ENCODE results near the gene TMEM253.

The TMEM253 gene

GRCh38 chr14:21108791-21109190 is 7.9 kb downstream of the TMEM253 start:
- POLR2A ChIA-PET: interaction anchor here (0.5 to 1.5 kb wide), 2 partner anchors 25 to 38 kb away, joined by 3 to 5 read pairs; partner anchors contain the start of gene ARHGEF40
- TF ChIP-seq ELF4 (IDR thresholded peaks at IDR 0.05) (no peak), ARNT (IDR thresholded peaks at IDR 0.05) (no peak), SUZ12 (IDR thresholded peaks at IDR 0.05) (no peak), HDGF (IDR thresholded peaks at IDR 0.05; ENCODE audit: borderline replicate concordance) (no peak), LEF1 (IDR thresholded peaks at IDR 0.05; ENCODE audit: borderline replicate concordance) (no peak), SP1 (IDR thresholded peaks at IDR 0.05) (no peak), ZNF384 (IDR thresholded peaks at IDR 0.05) (no peak)
- CTCF ChIA-PET: interaction anchor here (0.6 to 1.6 kb wide), 3 partner anchors 48 to 103 kb away, joined by 3 to 6 read pairs (median 4); no protein-coding TSS in a partner anchor
- DNase-seq (ENCODE audit: extremely low spot score): no peak

GRCh38 chr14:21109377-21110138 is 8.7 kb downstream of the TMEM253 start:
- no peak for DNase-seq (ENCODE audit: extremely low spot score)
- POLR2A ChIA-PET: interaction anchor here (0.5 to 1.5 kb wide), 2 partner anchors 26 to 39 kb away, joined by 3 to 5 read pairs; partner anchors contain the start of gene ARHGEF40
- CTCF ChIA-PET: interaction anchor here (0.7 to 0.8 kb wide), 2 partner anchors 15 to 111 kb away, joined by 3 read pairs; partner anchors contain the start of gene SLC39A2
- TF ChIP-seq ELF4 (IDR thresholded peaks at IDR 0.05) (no peak), ZNF384 (IDR thresholded peaks at IDR 0.05) (no peak), FOXK2 (IDR thresholded peaks at IDR 0.05) (no peak), SP1 (IDR thresholded peaks at IDR 0.05) (no peak)

- ChIA-PET POLR2A (no interaction called here), CTCF (interaction anchor here (1.1 kb wide), 1 partner anchor 8 kb away, joined by 3 read pairs; no protein-coding TSS in a partner anchor)
- TF ChIP-seq LEF1 (IDR thresholded peaks at IDR 0.05; ENCODE audit: borderline replicate concordance) (no peak), HDGF (IDR thresholded peaks at IDR 0.05; ENCODE audit: borderline replicate concordance) (no peak), ZNF384 (IDR thresholded peaks at IDR 0.05) (no peak)
- DNase-seq (ENCODE audit: extremely low spot score): no peak
Measured at GRCh38 chr14:21112255-21112654, 11.4 kb downstream of the TMEM253 start.

- ChIA-PET CTCF (no interaction called here), POLR2A (no interaction called here)
- no peak for DNase-seq (ENCODE audit: extremely low spot score)
- no peak for TF ChIP-seq HDGF (IDR thresholded peaks at IDR 0.05; ENCODE audit: borderline replicate concordance)
- no peak for TF ChIP-seq SUZ12 (IDR thresholded peaks at IDR 0.05)
- no peak for TF ChIP-seq TARDBP (IDR thresholded peaks at IDR 0.05)
- TF ChIP-seq ZNF384 (IDR thresholded peaks at IDR 0.05): no peak
- no peak for TF ChIP-seq ELF4 (IDR thresholded peaks at IDR 0.05)
- TF ChIP-seq FOXK2 (IDR thresholded peaks at IDR 0.05): no peak
- no peak for TF ChIP-seq SP1 (IDR thresholded peaks at IDR 0.05)
- TF ChIP-seq L3MBTL2 (conservative IDR thresholded peaks at IDR 0.05): no peak
Measured at GRCh38 chr14:21113369-21113768, 12.5 kb downstream of the TMEM253 start.

- no peak for TF ChIP-seq ELF4 (IDR thresholded peaks at IDR 0.05)
- TF ChIP-seq SP1 (IDR thresholded peaks at IDR 0.05): no peak
- TF ChIP-seq SUZ12 (IDR thresholded peaks at IDR 0.05): no peak
- no peak for TF ChIP-seq BHLHE40 (IDR thresholded peaks at IDR 0.05; ENCODE audit: borderline replicate concordance)
- TF ChIP-seq LEF1 (IDR thresholded peaks at IDR 0.05; ENCODE audit: borderline replicate concordance): no peak
- no peak for TF ChIP-seq FOXM1 (IDR thresholded peaks at IDR 0.05; ENCODE audit: borderline replicate concordance)
- TF ChIP-seq NFRKB (IDR thresholded peaks at IDR 0.05): no peak
- no peak for TF ChIP-seq FOXA1 (IDR thresholded peaks at IDR 0.05)
- TF ChIP-seq TARDBP (IDR thresholded peaks at IDR 0.05): no peak
- TF ChIP-seq PKNOX1 (IDR thresholded peaks at IDR 0.05): no peak
- TF ChIP-seq ZNF384 (IDR thresholded peaks at IDR 0.05): no peak
- TF ChIP-seq FOXK2 (IDR thresholded peaks at IDR 0.05): no peak
- TF ChIP-seq HDGF (IDR thresholded peaks at IDR 0.05; ENCODE audit: borderline replicate concordance): no peak
- no peak for TF ChIP-seq ARNT (IDR thresholded peaks at IDR 0.05)
- no peak for DNase-seq (ENCODE audit: extremely low spot score)
- ChIA-PET POLR2A (no interaction called here), CTCF (interaction anchor here (0.9 kb wide), 1 partner anchor 28 kb away, joined by 3 read pairs; no protein-coding TSS in a partner anchor)
Measured at GRCh38 chr14:21118933-21119332, 18.1 kb downstream of the TMEM253 start.

- TF ChIP-seq LEF1 (IDR thresholded peaks at IDR 0.05; ENCODE audit: borderline replicate concordance): no peak
- TF ChIP-seq BHLHE40 (IDR thresholded peaks at IDR 0.05; ENCODE audit: borderline replicate concordance): no peak
- no peak for TF ChIP-seq TARDBP (IDR thresholded peaks at IDR 0.05)
- no peak for TF ChIP-seq ARNT (IDR thresholded peaks at IDR 0.05)
- TF ChIP-seq PKNOX1 (IDR thresholded peaks at IDR 0.05): no peak
- no peak for TF ChIP-seq HDGF (IDR thresholded peaks at IDR 0.05; ENCODE audit: borderline replicate concordance)
- no peak for TF ChIP-seq SP1 (IDR thresholded peaks at IDR 0.05)
- TF ChIP-seq FOXK2 (IDR thresholded peaks at IDR 0.05): no peak
- TF ChIP-seq FOXA1 (IDR thresholded peaks at IDR 0.05): no peak
- no peak for DNase-seq (ENCODE audit: extremely low spot score)
- POLR2A ChIA-PET: no interaction called here
- CTCF ChIA-PET: no interaction called here
Measured at GRCh38 chr14:21120686-21121085, 19.8 kb downstream of the TMEM253 start.

GRCh38 chr14:21121122-21121521 is 20.3 kb downstream of the TMEM253 start:
- ChIA-PET POLR2A (no interaction called here), CTCF (no interaction called here)
- no peak for DNase-seq (ENCODE audit: extremely low spot score)
- TF ChIP-seq CTBP1 (IDR thresholded peaks at IDR 0.05; ENCODE audit: borderline replicate concordance) (no peak), PKNOX1 (IDR thresholded peaks at IDR 0.05) (no peak), LEF1 (IDR thresholded peaks at IDR 0.05; ENCODE audit: borderline replicate concordance) (no peak), ELF4 (IDR thresholded peaks at IDR 0.05) (no peak), L3MBTL2 (conservative IDR thresholded peaks at IDR 0.05) (no peak), TARDBP (IDR thresholded peaks at IDR 0.05) (no peak), ZNF384 (IDR thresholded peaks at IDR 0.05) (no peak), SP1 (IDR thresholded peaks at IDR 0.05) (no peak)

Data from HEK293T (cell line).